Measurements from ENCODE around the gene TUSC2. TPM values are rescaled to one million over a fixed set of nuclear protein-coding genes. Genes with fewer than 3 reads are reported as not detected.

The TUSC2 gene, protein sequence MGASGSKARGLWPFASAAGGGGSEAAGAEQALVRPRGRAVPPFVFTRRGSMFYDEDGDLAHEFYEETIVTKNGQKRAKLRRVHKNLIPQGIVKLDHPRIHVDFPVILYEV
- 4.4 and 6.3 TPM in 2 replicates for total RNA-seq (2013; cell fraction: nucleolus; rRNA removed)
- 31.1 and 34.7 TPM in 2 replicates for total RNA-seq (2014; rRNA removed)
- total RNA-seq (2014; rRNA removed; fragmentation: Illumina TruSeq; extraction: Trizol) = 17.7 and 18.0 TPM in 2 replicates
- total RNA-seq (2021) = 33.8 and 34.5 TPM in 2 replicates
- 14.4 TPM for polyA plus RNA-seq (2011; ENCODE audit: low read depth)
- 24.3 and 37.8 TPM in 2 replicates for polyA plus RNA-seq (2011; rRNA removed)
- 45.3 and 51.3 TPM in 2 replicates for polyA plus RNA-seq (2011; cell fraction: cytosol; rRNA removed)
- 20.5 and 21.8 TPM in 2 replicates for polyA plus RNA-seq (2011; cell fraction: nucleus; rRNA removed)
- polyA plus RNA-seq (2012) = 21.3 and 26.7 TPM in 2 replicates
- 24.3 and 27.0 TPM in 2 replicates for polyA plus RNA-seq (2014; fragmentation: Illumina TruSeq; extraction: Trizol)
- polyA plus RNA-seq (2014; fragmentation: Nextera tagmentation; extraction: Ambion mirVana) = 10 to 100 TPM in 1 of 2 experiments, 1 to 10 TPM in 1; 4.0 to 10.2 TPM
- 69.4 and 79.5 TPM in 2 replicates for polyA plus RNA-seq (2014; rRNA removed)
- 10 to 100 TPM; 71.1 to 73.8 TPM for polyA plus RNA-seq (2016; fragmentation: Nextera tagmentation; extraction: Ambion mirVana)
- 14.0 and 16.5 TPM in 2 replicates for polyA minus RNA-seq (2011; rRNA and poly(A)+ RNA removed)
- 4.1 and 4.5 TPM in 2 replicates for polyA minus RNA-seq (2011; cell fraction: cytosol; rRNA and poly(A)+ RNA removed)
- 6.2 and 7.7 TPM in 2 replicates for polyA minus RNA-seq (2011; cell fraction: nucleus; rRNA and poly(A)+ RNA removed)
- percentile 76 among the genes with signal in this experiment for Bru-seq, nascent RNA
- percentile 67 among the genes with signal in this experiment for BruChase-seq, experiment 1, labeled RNA remaining after a 6-hour chase
- BruChase-seq, experiment 2, labeled RNA remaining after a 2-hour chase = percentile 83 among the genes with signal in this experiment
- long read RNA-seq, experiment 1, transcript TUSC2-201 (3 exons, 1,691 nt) = major isoform, 23 of 26 reads
- long read RNA-seq, experiment 1, partial matches to known transcripts = 0 of 26 reads
- long read RNA-seq, experiment 1, other reads (novel, unspliced or antisense) = 1 of 26 reads
- long read RNA-seq, experiment 2, transcript TUSC2-201 (3 exons, 1,691 nt) = major isoform, 22 of 25 reads
- long read RNA-seq, experiment 2, partial matches to known transcripts = 0 of 25 reads
- long read RNA-seq, experiment 2, other reads (novel, unspliced or antisense) = 2 of 25 reads

DNA sequence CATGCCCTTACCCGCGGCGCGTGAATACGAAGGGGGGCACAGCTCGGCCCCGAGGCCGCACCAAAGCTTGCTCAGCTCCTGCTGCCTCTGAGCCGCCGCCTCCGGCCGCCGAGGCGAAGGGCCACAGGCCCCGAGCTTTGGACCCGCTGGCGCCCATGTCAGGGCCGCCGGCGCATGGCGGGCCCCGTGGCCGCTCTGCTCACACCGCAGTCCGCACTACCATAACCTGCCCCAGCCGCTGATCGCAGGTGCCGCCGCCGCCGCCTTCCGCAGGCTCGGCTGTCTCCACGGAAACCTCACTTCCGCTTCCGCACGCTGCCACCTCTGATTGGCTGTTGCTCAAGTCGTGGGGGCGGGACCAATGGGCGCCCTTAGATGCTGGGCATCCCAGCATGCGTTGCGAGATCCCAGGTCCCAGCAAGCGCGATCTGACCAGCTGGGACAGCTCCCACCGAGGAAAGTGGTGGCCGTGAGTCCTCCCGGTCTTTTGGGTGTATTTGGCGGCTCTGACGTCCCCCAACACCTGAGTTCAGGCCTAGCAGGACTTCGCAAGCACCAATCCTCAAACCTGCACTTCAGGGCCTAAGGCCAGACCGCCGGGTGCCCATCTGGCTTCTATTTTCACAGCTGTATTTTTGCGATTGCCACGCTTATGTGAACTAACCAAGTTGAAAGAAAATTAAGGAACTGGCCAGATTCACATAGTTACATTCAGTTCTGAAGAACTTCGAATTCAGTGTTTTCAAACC is at the start of gene TUSC2:
Gene TUSC2 (minus strand): TSS at position 281 of the 749 bp plus-strand sequence. CDS start 124 bp downstream, at position 157.
- DNase-seq (ENCODE audit: low read depth, low spot score) (peak; percentile 81), FAIRE-seq (peak; percentile 86), ATAC-seq (peak; percentile 96)
- ChIA-PET RAD21 (ENCODE audit: unreplicated experiment) (interaction anchor here (1.4 to 3.4 kb wide), 3 partner anchors 9 to 29 kb away, joined by 3 to 21 read pairs (median 8); partner anchors contain the start of genes HYAL3 and NAA80), CTCF (interaction anchor here (1.0 to 2.0 kb wide), 8 partner anchors 9 to 214 kb away, joined by 3 to 12 read pairs (median 4); partner anchors contain the start of genes HYAL3 and NAA80), POLR2A (interaction anchor here (0.7 to 3.0 kb wide), 6 partner anchors 10 to 262 kb away, joined by 3 to 58 read pairs (median 6); partner anchors contain the start of genes CYB561D2, HYAL3, NAA80 and NPRL2), SMC1A (ENCODE audit: uncharacterized antibody, unreplicated experiment) (interaction anchor here (1.1 to 1.9 kb wide), 3 partner anchors 9 to 29 kb away, joined by 3 to 20 read pairs (median 4); partner anchors contain the start of genes HYAL3 and NAA80)
- 2% methylated on average over 53 of the region's 55 CpGs for WGBS (ENCODE audit: insufficient coverage, insufficient replicate concordance, low lambda C conversion rate, missing lambda C conversion rate)
- H3K27me3 ChIP-seq (replicated peaks in 1 of 2; ENCODE audit: control insufficient read depth in 2 of 2, insufficient read depth in 2 of 2, low read length in 1 of 2) = no peaks in the 10 kb centered on the region
- peaks cover 16 to 26% of the 10 kb centered on the region in 2 experiments for H3K36me3 ChIP-seq (ENCODE audit: control insufficient read depth in 2 of 2, insufficient read depth in 2 of 2, low read length in 1 of 2)
- peaks cover 17% of the 10 kb centered on the region for H3K79me2 ChIP-seq (ENCODE audit: control insufficient read depth, insufficient read depth, low read length)
- peak within 1 kb of the TSS; percentile 90 for H3K4me3 ChIP-seq
- peak within 1 kb of the TSS; percentile 98 for H3K9ac ChIP-seq (ENCODE audit: control insufficient read depth, insufficient read depth, low read length)
- H3K9me3 ChIP-seq (replicated peaks; ENCODE audit: control insufficient read depth, insufficient read depth, low read length) = no peaks in the 10 kb centered on the region
- peak within 1 kb of the TSS; percentile 93 for H3K4me2 ChIP-seq (ENCODE audit: control insufficient read depth, insufficient read depth)
- H3K4me1 ChIP-seq (ENCODE audit: control insufficient read depth, insufficient read depth, low read length) = peaks cover 3% of the 10 kb centered on the region; the same call in 1 of the 2 replicates
- TSS peak; percentile 90 for BruUV-seq (replicated peaks)
- H2AFZ ChIP-seq (ENCODE audit: control insufficient read depth, low read depth, low read length) = peak within 1 kb of the TSS; percentile 76
- no peaks in the 10 kb centered on the region for H4K20me1 ChIP-seq (ENCODE audit: control insufficient read depth, insufficient read depth)
- H3K27ac ChIP-seq (ENCODE audit: control insufficient read depth, insufficient read depth) = peak within 1 kb of the TSS; percentile 69
- intact Hi-C loops (cut with micrococcal nuclease; ENCODE audit: unreplicated experiment) (no loop called here), in situ Hi-C loops (cut with MboI) (no loop called here)
- TF ChIP-seq IKZF1 (conservative IDR thresholded peaks at IDR 0.05) = peak; percentile 60
- no peak for TF ChIP-seq HDAC6 (IDR thresholded peaks at IDR 0.05; ENCODE audit: unreplicated experiment)
- TF ChIP-seq SREBF1 (IDR thresholded peaks at IDR 0.05; ENCODE audit: low read length) = no peak
- TF ChIP-seq TCF7 (IDR thresholded peaks at IDR 0.05; ENCODE audit: borderline replicate concordance) = no peak
- TF ChIP-seq GABPA (IDR thresholded peaks at IDR 0.05; ENCODE audit: low read depth) = peak; percentile 94
- TF ChIP-seq EGR1 (IDR thresholded peaks at IDR 0.05; ENCODE audit: borderline replicate concordance in 1 of 2, low read depth in 2 of 2, low read length in 2 of 2) = peak; percentile 24 to 50; a peak in 2 of 3 replicates
- no peak for TF ChIP-seq RAD21 (IDR thresholded peaks at IDR 0.05; ENCODE audit: insufficient read depth, low read depth, low read length)
- TF ChIP-seq NFYB (IDR thresholded peaks at IDR 0.05; ENCODE audit: insufficient read depth, low read depth, low read length) = peak; percentile 97
- TF ChIP-seq LARP7 (IDR thresholded peaks at IDR 0.05) = peak; percentile 78
- TF ChIP-seq JUND (IDR thresholded peaks at IDR 0.05; ENCODE audit: low read depth, low read length) = no peak
- TF ChIP-seq ZNF207 (IDR thresholded peaks at IDR 0.05; ENCODE audit: borderline replicate concordance) = no peak; the same call in 1 of the 2 replicates
- TF ChIP-seq RFX5 (IDR thresholded peaks at IDR 0.05; ENCODE audit: low read depth, low read length) = peak; percentile 49; the same call in 1 of the 2 replicates
- TF ChIP-seq EED (IDR thresholded peaks at IDR 0.05; ENCODE audit: low read depth) = 0 out of 2 replicates have a peak, but pooled peaks have one; percentile 25
- TF ChIP-seq CBX3 (IDR thresholded peaks at IDR 0.05; ENCODE audit: borderline replicate concordance, low read depth) = no peak
- TF ChIP-seq HCFC1 (IDR thresholded peaks at IDR 0.05; ENCODE audit: low read length) = peak; percentile 59
- TF ChIP-seq POLR2AphosphoS2 (IDR thresholded peaks at IDR 0.05; ENCODE audit: low read depth, low read length) = peak; percentile 91
- no peak for TF ChIP-seq MYC (IDR thresholded peaks at IDR 0.05; ENCODE audit: insufficient read depth, insufficient read length, insufficient replicate concordance, low read length, severe bottlenecking)
- no peak for TF ChIP-seq STAT3 (IDR thresholded peaks at IDR 0.05; ENCODE audit: low read depth, low read length)
